Skeletal muscle satellite cell (primary cell): Measurements from ENCODE around the gene WWOX.

Experiments used
- H3K27me3 ChIP-seq: 2 replicates; pipeline ENCODE4 v1.7.0; 2013; ENCODE audit warnings: low read length; ENCODE audit not compliant: control insufficient read depth, insufficient read depth
- H3K36me3 ChIP-seq: 2 replicates; pipeline ENCODE4 v1.7.0; 2013; ENCODE audit warnings: mild to moderate bottlenecking, control low read depth, low read length; ENCODE audit not compliant: insufficient read depth
- H3K4me1 ChIP-seq: 2 replicates; pipeline ENCODE4 v1.7.0; 2013; ENCODE audit warnings: low read length; ENCODE audit not compliant: control insufficient read depth, insufficient read depth
- H3K4me2 ChIP-seq: 2 replicates; pipeline ENCODE4 v1.7.0; 2013; ENCODE audit warnings: mild to moderate bottlenecking, low read length
- H3K4me3 ChIP-seq: 2 replicates; pipeline ENCODE4 v1.7.0; 2013; ENCODE audit warnings: low read length
- H3K9ac ChIP-seq: 2 replicates; pipeline ENCODE4 v1.7.0; 2013; ENCODE audit warnings: mild to moderate bottlenecking, low read depth, low read length, moderate library complexity
- H3K9me3 ChIP-seq: replicated peaks from 2 replicates; pipeline ENCODE4 v1.7.0; 2013; ENCODE audit warnings: mild to moderate bottlenecking, control low read depth, low read length

Gene WWOX

DNA sequence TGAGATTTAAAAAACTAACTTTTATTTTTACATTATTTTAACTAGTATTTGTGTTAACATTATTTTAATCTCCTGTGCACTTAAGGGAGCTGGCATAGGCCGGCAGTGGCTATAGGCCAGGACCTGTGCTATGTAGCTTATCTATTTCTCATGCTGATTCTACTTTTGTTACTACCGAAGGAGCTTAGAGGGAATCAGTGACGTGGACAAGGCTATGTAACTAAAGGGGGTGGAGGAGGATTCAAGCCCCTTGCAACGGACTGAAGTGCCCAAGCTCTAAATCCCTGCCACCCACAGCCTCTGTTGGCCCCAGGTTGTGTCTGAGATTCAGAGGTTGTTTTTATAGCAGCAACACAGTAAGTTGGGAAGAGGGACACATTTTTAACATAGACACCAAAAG lies 356.4 kb downstream of the WWOX start:
- H3K4me1 ChIP-seq, result no peaks in the 10 kb centered on the region
- no peak overlapping the region for H3K4me2 ChIP-seq
- H3K9ac ChIP-seq, result no peak overlapping the region
- no peaks in the 10 kb centered on the region for H3K36me3 ChIP-seq
- H3K4me3 ChIP-seq, result no peak overlapping the region
- no peaks in the 10 kb centered on the region for H3K9me3 ChIP-seq
- H3K27me3 ChIP-seq, result no peaks in the 10 kb centered on the region

DNA sequence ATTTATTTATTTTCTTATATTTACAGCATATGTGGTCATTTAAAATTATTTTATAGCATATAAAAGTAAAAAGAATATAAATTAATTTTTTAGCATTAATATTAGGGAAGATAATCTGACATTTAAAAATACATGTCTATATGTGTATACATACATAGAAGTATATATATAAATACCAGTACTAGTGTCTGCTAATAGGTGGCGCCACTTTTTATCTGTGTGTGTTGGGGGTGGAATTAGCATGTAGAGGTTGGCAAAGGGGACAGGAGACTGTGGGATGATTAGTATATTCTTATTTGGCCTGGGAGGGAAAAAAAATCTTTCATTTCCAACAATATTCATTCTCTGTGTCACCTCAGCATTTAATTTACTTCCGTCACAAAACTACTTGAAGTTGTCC lies 359.1 kb downstream of the WWOX start:
- H3K4me2 ChIP-seq, result no peak overlapping the region
- H3K9me3 ChIP-seq, result no peaks in the 10 kb centered on the region
- no peaks in the 10 kb centered on the region for H3K36me3 ChIP-seq
- peaks cover 4% of the 10 kb centered on the region for H3K4me1 ChIP-seq
- H3K27me3 ChIP-seq, result no peaks in the 10 kb centered on the region
- no peak overlapping the region for H3K4me3 ChIP-seq
- no peak overlapping the region for H3K9ac ChIP-seq

DNA sequence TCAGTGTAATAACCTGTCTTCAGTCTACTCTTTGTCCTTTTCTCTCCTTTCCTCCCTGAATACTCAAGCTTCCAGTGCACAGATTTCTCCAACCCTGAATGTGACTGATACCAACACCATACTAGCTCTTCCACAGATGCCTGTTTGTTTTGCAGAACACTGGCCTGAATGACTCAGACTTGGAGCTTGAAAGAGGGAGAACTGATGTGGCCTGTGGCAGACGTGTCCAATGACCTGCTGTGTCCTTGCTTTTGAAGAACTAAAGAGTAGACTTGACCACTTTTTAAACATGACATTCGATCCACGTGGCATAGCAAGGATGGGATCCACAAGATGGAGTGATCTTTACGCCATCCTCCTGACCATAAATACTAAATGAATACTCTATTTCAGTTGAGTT lies 361.0 kb downstream of the WWOX start:
- H3K9me3 ChIP-seq, result no peaks in the 10 kb centered on the region
- H3K36me3 ChIP-seq, result no peaks in the 10 kb centered on the region
- H3K9ac ChIP-seq, result no peak overlapping the region
- peaks cover 4% of the 10 kb centered on the region for H3K4me1 ChIP-seq
- H3K4me2 ChIP-seq, result no peak overlapping the region
- H3K27me3 ChIP-seq, result no peaks in the 10 kb centered on the region
- H3K4me3 ChIP-seq, result no peak overlapping the region

DNA sequence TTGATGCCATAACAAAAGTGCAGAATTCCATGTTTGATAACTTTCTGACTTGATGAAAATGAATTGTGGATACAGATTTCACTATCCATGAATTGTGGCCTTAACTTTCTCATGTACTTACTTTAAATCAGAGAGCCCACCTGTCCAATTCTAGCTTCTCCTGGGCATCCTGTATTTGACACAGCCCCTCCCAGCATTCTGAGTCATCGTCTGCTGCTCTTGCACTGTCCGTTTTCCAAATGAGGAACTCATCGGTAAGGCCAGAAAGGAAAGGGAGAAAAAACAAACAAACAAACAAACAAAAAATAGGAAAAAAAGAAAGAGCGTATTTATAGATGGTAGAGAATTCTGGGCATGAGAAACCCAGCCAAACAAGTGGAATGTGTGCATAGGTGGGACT lies 361.6 kb downstream of the WWOX start:
- no peak overlapping the region for H3K4me3 ChIP-seq
- peaks cover 4% of the 10 kb centered on the region for H3K4me1 ChIP-seq
- no peak overlapping the region for H3K9ac ChIP-seq
- H3K27me3 ChIP-seq, result no peaks in the 10 kb centered on the region
- no peak overlapping the region for H3K4me2 ChIP-seq
- no peaks in the 10 kb centered on the region for H3K9me3 ChIP-seq
- H3K36me3 ChIP-seq, result no peaks in the 10 kb centered on the region

DNA sequence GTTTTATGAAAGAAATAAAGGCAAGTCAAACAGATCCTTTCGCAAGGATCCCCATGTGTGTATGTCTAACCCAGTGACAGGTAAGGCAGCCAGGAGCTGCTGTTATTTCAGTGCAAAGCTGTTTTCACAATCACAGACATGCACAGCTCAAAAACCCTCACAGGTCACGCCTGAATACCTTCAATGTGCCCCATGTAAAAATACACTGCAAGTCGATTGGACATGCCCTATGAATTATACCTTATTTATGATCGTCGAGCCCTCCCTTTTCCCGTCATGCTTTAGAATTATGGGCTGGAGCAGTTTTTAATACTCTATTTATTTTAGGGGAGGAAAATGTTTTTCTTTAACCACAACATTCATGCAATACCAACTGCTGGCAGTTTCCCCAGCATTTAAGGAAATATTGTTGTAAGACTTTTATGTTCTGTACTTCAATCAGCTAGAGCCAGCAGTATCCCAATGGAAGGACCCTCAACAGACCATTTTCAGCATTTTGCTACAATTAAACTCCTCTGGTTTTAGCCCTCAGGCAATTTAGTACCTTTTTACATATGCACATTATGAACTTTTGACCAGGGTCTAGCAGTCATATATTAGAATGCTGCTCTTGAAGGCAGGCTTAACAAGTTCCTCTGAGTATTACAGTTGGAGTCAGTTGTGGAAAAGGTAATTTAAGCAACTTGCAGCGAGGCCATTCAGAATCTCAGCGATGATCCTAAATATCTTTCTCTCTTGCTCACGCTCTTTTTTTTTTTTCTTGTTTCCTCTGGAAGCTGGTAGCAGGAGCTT lies 362.2 kb downstream of the WWOX start:
- Histone ChIP-seq H3K36me3 (no peaks in the 10 kb centered on the region), H3K4me2 (no peak overlapping the region), H3K27me3 (no peaks in the 10 kb centered on the region), H3K9me3 (no peaks in the 10 kb centered on the region), H3K9ac (no peak overlapping the region), H3K4me1 (peaks cover 4% of the 10 kb centered on the region), H3K4me3 (no peak overlapping the region)

DNA sequence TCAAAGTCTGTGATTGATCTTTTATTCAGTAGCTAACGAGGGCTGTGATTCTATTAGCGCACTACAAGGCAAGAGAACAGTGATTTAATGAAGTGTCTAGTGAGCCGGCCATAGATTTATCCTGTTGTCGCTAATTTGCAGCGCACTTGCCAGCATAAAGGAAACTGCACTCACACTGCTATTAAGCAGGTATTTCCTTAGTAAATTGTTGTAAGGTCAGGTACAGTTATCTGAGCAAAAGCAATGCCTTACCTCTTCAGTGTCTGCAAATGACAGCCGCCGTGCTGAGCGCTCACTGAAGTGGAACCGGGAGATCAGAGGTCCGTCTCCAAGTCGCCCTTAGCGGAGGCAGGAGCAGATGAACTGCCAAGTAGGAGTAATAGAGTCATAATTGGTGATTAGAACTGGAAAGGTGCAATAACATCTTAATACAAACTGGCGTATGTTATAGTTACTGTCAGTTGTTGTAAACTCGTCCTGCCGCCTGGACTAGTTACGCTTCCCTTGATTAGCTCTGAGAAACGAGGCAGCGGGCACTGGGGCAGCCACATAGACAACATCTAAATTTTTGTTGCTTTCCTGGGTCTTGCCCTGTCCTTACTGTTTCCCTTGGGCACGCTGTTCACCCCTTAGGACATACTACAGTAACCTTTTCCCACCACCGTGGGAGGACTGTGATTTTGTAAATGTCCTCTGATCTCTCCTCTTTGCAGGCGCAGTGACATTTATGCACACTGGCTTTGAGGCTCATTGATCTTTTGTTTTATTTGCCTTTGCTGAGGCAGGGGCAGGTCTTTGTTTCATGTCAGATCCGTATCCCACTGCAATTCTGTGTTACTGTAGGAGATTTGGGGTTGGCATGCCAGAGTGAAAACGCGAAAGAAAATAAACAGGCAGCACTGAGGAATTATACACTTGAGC lies 363.1 kb downstream of the WWOX start:
- H3K9ac ChIP-seq, result no peak overlapping the region
- no peaks in the 10 kb centered on the region for H3K9me3 ChIP-seq
- no peaks in the 10 kb centered on the region for H3K27me3 ChIP-seq
- no peak overlapping the region for H3K4me2 ChIP-seq
- peaks cover 4% of the 10 kb centered on the region for H3K4me1 ChIP-seq
- H3K36me3 ChIP-seq, result no peaks in the 10 kb centered on the region
- H3K4me3 ChIP-seq, result no peak overlapping the region

DNA sequence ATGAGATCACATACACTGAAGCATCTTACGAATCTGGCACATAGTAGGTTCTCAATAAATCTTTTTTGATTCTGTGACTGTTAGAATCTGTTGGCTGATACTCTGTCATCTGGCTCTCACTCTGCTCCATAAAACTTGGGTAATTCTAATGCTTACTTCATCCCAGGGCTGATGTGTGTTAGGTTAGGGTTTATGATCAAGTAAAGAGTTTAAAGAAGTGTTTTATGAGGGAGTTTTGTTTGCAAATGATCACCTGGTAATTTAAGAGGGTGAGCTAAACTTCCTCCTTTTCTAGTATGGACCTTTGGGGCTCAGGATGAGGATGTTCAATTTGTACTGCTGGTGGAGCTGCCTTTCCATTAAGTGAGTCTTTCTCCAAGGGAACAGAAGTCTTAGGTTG lies 364.1 kb downstream of the WWOX start:
- Histone ChIP-seq H3K36me3 (no peaks in the 10 kb centered on the region), H3K4me3 (no peak overlapping the region), H3K27me3 (no peaks in the 10 kb centered on the region), H3K4me2 (no peak overlapping the region), H3K4me1 (peaks cover 4% of the 10 kb centered on the region), H3K9me3 (no peaks in the 10 kb centered on the region), H3K9ac (no peak overlapping the region)

DNA sequence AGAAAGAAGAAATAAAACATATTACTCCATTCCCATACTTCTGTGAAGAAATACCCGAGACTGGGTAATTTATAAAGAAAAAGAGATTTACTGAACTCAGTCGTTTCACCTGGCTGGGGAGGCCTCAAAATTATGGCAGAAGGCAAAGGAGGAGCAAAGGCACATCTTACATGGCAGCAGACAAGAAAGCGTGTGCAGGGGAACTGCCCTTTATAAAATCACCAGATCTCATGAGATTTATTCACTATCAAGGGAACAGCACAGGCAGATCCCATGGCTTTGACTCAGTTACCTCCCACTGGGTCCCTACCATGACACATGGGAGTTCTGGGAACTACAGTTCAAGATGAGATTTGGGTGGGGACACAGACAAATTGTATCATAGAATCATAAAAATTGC lies 365.4 kb downstream of the WWOX start:
- no peak overlapping the region for H3K9ac ChIP-seq

DNA sequence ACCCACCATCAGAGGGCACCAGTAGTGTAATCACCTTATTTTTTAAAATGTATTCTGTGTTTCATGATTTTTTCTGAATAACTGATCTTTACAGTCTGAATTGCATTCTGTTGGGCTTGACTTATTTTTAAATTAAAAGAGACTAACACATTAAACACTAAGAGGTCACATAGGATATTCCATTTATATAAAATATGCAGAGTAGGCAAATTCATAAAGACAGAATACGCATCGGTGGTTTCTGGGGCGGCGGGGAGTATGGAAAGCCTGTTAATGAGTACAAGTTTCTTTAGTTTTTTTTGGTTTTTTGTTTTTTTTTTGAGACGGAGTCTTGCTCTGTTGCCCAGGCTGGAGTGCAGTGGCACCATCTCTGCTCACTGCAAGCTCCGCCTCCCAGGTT lies 366.3 kb downstream of the WWOX start:
- Histone ChIP-seq H3K4me2 (no peak overlapping the region), H3K36me3 (no peaks in the 10 kb centered on the region), H3K9me3 (no peaks in the 10 kb centered on the region), H3K4me1 (peaks cover 4% of the 10 kb centered on the region), H3K27me3 (no peaks in the 10 kb centered on the region), H3K9ac (no peak overlapping the region), H3K4me3 (no peak overlapping the region)

More for the DNA sequence above, 365.4 kb downstream of the WWOX start:
- Histone ChIP-seq H3K36me3 (no peaks in the 10 kb centered on the region), H3K4me1 (peaks cover 4% of the 10 kb centered on the region), H3K4me2 (no peak overlapping the region), H3K9me3 (no peaks in the 10 kb centered on the region), H3K4me3 (no peak overlapping the region), H3K27me3 (no peaks in the 10 kb centered on the region)

DNA sequence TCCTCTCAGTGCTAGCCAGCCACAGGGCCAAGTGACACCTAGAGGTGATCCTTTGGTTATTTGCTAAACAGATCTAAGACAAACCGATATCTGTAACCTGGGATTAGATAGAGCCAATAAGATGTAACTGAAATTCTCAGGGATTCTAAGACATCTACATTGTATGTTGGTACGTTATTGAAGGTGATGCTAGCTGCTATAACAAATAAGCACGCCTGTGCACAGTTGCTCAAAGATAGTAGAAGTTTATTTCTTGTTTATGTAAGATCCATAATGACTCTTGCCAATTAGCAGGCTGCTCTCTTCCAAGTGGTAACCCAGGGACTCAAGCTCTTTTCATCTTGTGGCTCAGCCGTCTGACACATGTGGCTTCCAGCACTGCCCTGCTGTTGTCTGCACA lies 370.3 kb downstream of the WWOX start:
- Histone ChIP-seq H3K36me3 (no peaks in the 10 kb centered on the region), H3K4me1 (no peaks in the 10 kb centered on the region), H3K4me3 (no peak overlapping the region), H3K9ac (no peak overlapping the region), H3K27me3 (no peaks in the 10 kb centered on the region), H3K9me3 (no peaks in the 10 kb centered on the region), H3K4me2 (no peak overlapping the region)

DNA sequence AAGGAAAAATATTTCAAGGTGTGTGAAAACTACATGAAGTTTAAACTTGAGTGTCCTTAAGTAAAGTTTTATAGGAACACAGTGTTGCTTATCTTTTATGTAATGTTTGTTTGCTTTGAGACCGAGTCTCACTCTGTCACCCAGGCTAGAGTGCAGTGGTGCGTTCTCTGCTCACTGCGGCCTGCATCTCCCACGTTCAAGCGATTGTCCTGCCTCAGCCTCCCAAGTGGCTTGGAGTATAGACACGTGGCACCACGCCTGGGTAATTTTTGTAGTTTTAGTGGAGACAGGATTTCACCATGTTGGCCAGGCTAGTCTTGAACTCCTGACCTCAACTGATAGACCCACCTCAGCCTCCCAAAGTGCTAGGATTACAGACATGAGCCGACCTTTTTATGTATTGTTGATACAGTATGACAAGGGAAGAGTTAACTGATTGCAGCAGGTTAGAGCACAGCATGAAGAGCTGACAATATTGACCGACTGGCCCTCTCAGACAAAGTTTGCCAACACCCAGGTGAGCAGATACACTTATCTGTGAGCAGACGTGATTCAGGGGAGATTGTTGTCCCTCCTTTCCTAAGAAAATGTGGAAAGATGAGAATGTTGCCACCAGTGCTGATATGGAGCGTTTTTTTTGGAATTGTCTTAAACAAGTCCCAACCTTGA lies 373.7 kb downstream of the WWOX start:
- Histone ChIP-seq H3K36me3 (no peaks in the 10 kb centered on the region), H3K4me1 (no peaks in the 10 kb centered on the region), H3K9me3 (no peaks in the 10 kb centered on the region), H3K4me2 (no peak overlapping the region), H3K9ac (no peak overlapping the region), H3K27me3 (no peaks in the 10 kb centered on the region), H3K4me3 (no peak overlapping the region)
